HG02798 (cell line): ENCODE measurements around the gene TSPAN4.

Source experiments
- ATAC-seq: cut with Tn5 transposase; IDR thresholded peaks from one replicate; pipeline ENCODE4 v1.9.1; 2021; ENCODE audit warnings: mild to moderate bottlenecking; ENCODE audit not compliant: unreplicated experiment, poor library complexity

Gene TSPAN4

GRCh38 chr11:847876-848275, 5.2 kb downstream of the TSPAN4 start:
- ATAC-seq = no peak

GRCh38 chr11:848380-848931, 5.8 kb downstream of the TSPAN4 start:
- ATAC-seq = no peak

DNA sequence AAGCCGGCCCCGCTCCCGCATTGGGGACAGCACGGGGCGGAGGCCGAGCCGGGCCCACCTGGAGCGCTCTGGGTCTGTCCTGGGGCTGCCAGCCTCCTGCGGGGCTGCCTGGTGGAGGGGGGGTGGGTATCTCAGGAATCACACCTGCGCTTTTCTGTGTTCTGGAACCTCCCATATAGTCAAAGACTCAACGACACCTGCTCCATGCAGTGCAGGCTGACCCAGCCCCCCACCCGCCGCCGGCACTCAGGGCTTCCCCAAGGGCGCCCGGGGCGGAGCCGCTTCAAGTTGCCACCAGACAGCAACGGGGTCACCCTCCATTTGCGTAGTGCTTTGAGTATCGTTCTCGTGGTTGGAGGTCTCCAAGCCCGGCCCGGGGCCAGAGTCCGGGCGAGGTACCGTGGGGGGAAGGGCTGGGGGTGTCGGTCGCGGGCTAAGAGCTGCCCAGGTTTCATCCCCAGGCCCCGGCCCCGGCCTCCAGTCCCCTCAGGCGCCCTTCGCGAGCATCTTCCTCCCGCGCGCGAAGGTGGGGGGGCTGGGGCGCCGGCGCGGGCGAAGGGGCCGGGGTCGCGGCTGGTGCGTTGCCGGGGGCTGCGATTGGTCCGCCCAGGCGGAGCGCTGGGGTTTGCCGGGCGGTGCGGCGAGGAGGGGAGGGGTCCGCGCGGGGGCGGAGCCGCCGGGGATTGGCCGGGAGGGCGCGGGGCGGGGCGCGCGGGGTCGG, 6.6 kb downstream of the TSPAN4 start:
- ATAC-seq = no peak

DNA sequence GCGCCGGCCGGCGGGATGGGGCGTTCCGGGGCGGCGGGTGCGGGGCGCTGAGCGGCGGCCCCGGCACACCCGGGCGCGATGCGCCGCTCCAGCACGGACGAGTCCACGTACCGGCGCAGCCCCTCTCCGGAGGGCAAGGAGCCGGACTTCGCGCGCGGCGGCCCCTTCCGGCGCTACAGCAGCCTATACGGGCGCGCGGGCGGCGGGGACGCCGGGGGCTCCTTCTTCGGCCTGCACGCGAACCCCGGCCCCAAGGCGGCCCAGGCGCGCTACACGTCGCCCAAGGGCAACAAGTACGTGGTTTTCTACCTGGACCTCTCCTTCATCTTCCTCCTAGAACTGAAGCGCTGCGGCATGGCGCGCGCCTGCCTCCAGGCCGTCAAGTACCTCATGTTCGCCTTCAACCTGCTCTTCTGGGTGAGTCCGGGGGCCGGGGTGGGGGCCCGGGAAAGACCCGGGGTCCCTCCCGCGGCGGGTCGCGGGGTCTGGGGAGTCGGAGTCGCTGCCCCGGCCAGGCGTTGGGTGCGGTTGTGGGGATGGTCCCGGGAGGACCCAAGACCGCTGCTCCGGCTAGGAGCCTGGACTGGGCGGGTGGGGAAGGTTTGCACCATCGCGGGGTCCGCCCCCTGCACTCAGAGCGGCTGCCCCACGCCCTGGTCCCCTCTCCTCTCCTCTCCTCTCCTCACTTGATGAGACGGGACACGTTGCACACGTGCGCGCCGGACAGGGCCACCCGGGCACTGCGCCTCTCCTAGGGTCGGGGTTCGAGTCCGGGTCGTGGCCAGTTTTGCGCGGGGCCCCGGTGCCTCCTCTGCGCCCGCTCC, 7.5 kb downstream of the TSPAN4 start:
- ATAC-seq = no peak

- no peak for ATAC-seq
These were observed 8.4 kb downstream of the TSPAN4 start for GRCh38 chr11:850775-851763.

DNA sequence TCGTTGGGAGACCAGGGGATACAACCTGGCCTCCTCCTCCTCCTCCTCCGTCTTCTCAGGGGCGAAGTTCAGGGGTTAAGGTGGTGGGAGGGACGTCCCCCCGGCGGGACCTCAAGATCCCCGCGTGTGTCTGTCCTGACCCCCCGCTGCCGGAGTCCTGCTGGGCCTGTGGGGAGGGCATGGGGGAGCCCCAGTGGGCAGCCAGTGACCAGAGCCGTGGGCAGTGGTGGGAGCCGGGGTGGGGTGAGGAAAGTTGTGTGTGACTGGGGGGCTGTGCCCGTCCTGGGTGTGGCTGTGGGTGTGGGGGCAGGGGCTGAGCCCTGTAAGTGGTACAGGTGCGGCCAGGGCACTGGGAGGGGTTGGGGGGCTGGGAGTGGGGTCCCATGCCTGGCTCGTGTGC, 10.1 kb downstream of the TSPAN4 start:
- no peak for ATAC-seq

DNA sequence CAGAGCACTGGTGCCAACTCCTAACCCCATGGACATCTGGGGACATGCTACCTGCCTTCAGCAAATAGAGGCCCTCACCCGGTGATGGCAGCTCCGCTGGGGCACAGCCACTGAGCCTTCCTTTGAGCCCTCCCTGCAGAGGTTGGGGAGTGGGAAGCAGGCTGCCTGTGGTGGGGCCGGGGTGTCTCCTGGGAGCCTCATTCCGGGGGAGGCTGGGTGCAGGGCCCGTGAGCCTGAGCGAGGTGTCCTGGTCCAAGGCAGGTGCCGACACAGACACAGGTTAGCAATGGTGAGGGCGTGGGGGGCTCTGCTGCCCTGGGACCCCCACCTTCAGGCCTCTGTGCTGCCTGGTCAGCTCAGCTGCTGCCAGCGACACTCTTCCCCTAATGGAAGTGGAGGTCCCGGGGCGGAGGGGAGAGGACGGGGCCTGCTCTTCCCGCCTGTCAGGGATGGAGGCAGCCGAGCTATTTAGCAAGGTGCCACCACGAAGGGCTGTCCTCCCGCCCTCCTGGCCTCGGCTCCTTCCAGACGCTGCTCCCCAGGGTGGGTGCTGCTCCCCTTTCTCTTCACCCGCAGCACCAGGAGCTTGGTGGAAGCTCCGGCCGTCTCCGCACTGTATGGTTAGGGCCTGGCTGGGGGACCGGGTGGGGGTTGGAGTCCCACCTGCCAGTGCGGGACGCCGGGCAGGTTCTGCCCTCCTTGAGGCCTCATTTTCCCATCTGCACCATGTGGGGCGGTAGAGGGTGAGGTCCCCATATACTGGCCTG, 11.2 kb downstream of the TSPAN4 start:
- no peak for ATAC-seq

DNA sequence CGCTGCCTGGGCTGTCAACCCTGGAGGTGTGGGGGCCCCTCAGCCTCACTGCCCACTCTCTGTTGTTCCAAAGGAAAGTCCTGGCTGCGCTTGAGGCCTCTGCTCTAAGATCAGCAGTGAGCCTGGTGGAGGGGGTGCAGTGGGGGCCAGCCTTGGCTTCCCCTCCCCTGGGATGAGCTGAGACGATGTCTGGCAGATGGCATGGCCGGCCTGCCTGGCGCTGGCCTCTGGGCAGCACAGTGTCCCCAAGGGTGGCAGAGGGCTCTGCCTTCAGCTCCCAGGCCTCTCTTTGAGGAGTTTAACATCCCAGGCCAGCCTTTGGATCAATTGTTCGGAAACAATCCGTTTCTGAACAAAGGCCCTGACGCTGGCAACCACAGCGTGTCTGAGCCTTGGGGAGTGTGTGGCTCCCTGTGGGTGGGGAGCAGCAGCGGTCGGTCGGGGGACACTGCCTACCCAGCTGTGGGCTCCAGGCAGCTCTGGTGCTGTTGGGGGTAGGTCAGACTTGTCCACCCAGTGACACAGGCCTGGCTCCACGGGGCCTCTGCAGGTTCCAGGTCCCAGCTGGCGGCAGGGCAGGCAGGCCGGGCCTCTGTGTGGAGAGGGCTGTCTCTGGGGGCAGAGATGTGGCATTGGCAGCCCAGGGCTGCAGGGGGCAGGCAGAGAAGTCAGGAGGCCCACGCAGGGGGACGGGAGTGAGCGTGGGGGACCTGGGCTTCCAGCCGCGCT, 12.1 kb downstream of the TSPAN4 start:
- ATAC-seq = no peak

- ATAC-seq = no peak
These were observed 12.7 kb downstream of the TSPAN4 start for GRCh38 chr11:855330-855674.

- ATAC-seq = no peak
These were observed 13.1 kb downstream of the TSPAN4 start for GRCh38 chr11:855796-856195.

DNA sequence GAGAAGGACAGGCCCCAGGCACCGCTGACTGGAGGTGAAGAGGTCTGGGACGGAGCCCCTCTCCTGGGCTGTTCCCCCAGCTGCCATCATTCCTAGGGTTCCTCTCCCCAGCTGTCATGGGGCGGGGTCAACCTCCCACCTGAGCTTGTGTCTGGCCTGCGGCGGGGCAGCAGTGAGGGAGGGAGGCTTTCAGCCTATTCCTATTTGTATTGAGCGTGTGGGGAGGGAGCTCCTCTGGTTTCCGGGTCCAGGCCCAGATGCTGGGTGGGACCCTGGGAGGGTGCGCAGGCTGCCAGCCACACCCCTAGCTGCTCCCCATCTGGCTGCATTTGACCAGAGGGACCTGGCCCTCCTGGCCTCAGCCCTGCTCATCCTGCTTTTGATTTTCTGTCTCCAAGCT, 13.7 kb downstream of the TSPAN4 start:
- ATAC-seq = no peak

DNA sequence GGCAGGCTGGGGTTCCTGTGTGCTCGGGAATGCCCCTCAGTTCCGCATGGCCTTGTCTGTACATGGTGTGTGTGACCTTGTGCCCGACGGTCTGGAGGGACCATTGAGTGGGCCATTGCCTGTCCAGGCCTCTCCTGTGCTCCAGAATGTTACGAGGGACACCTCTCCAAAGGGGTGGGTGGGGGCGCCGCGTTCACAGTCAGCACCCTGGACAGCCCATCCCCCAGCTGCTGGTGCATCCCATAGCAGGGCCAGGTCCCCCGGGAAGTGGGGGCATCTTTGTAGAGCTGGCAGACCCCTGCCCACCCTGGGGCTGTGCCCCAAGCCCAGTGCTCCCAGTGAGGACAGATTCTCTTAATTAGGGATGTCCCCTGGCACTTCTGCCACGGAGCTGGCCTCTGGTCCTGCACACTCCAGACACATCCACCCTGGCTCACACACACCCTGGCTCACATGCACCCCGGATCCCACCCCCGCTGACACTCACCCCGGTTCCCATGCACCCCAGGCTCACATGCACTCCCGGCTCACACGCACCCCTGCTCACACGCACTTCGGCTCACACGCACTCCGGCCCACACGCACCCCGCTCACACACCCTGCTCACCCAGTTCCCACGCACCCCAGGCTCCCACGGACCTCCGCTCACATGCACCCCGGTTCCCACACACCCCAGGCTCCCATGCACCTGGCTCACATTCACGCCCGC, 15.6 kb downstream of the TSPAN4 start:
- no peak for ATAC-seq

DNA sequence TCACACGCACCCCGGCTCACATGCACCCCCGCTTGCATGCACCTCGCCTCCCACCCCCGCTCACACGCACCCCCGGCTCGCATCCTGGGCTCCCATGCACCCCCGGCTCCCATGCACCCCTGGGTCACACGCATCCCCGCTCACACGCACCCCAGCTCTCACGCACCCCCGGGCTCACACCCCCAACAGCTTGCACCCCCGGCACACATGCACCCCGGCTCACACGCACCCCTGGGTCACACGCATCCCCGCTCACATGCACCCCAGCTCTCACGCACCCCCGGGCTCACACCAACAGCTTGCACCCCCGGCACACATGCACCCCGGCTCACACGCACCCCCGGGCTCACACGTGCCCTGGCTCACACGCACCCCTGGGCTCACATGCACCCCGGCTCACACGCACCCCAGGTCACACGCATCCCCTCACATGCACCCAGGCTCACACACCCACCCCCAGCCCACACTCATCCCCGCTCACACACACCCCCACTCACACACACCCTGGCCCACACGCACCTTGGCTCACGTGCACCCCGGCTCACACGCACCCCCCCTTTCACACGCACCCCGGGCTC, 16.2 kb downstream of the TSPAN4 start:
- no peak for ATAC-seq

GRCh38 chr11:859394-860131, 16.9 kb downstream of the TSPAN4 start:
- no peak for ATAC-seq

- no peak for ATAC-seq
These were observed 17.8 kb downstream of the TSPAN4 start for GRCh38 chr11:860234-861104.

DNA sequence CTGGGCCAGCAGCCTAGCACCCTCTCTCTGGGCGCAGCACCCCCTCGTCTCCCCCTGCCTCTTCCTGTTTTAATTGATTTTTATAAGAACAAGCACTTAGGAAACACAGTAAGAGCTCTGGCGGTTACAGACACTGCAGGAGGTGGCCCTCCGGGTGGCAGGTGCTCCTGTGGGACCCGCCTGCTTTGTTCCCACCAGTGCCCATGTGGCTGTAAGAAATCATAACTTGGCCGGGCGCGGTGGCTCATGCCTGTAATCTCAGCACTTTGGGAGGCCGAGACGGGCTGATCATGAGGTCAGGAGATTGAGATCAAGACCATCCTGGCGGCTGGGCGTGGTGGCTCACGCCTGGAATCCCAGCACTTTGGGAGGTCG, 18.4 kb downstream of the TSPAN4 start:
- ATAC-seq = no peak
